GM12892 (cell line): Measurements from ENCODE around the gene ARID5B.

ENCODE experiments used
- POLR2A ChIP-seq: IDR thresholded peaks from 2 replicates; pipeline ENCODE4 v1.6.1; 2011; ENCODE audit warnings: low read depth, low read length, control low read depth
- POLR2AphosphoS5 ChIP-seq: IDR thresholded peaks from 2 replicates; pipeline ENCODE4 v1.6.1; 2011; ENCODE audit warnings: low read depth, low read length, control low read depth
- TAF1 ChIP-seq: IDR thresholded peaks from 2 replicates; pipeline ENCODE4 v1.6.1; 2011; ENCODE audit warnings: low read depth, mild to moderate bottlenecking, control low read depth, low read length, borderline replicate concordance

DNA sequence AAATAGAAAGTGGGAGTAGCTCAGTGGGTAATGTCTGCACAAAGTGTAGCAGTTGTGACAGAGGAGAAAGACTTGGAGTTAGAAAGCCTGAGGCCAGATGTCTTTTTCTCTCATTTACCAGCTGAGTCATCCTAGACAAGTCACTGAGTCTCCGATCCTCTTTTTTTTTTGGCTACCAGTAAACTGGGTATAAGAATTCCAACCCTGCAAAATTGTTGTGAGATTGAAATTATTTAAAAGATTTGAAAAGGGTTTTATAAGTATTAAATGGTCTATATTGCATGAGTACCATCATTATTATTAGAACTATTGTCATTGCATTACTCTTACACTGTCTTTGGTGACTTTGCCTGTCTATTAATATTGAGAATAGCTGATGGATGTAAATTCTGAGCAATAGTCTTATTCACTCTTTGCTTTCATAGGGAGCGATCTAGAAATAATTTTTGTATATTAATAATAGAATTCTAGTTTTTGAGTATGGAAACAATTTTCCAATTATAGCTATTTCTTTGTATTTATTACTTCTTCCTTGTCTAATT is 74.0 kb downstream of the ARID5B start:
- TF ChIP-seq POLR2AphosphoS5 = no peak
- no peak for TF ChIP-seq TAF1
- TF ChIP-seq POLR2A = no peak
